K562 (cell line): ENCODE results near the gene NDFIP2. TPM values are rescaled to one million over a fixed set of nuclear protein-coding genes. Genes with fewer than 3 reads are reported as not detected.
A peak's percentile ranks its signal among the peaks of the same experiment; 100 is the strongest.

Experiments
- ATAC-seq: fragments of 200-7000 bp; cut with Tn5 transposase; 3 replicates; pipeline ENCODE4 v1.9.1; 2020; ENCODE audit warnings: moderate library complexity
- BruUV-seq: library from RNA; stranded (reverse); fragments of 400-500 nt; replicated peaks from 2 replicates; lab custom pipeline; 2021; lab: Mats Ljungman, UMichigan
- CTCF ChIA-PET: fragments of 300-600 bp; formaldehyde crosslinking; extraction: SDS; loops from one replicate; lab custom pipeline; 2021; ENCODE audit warnings: low intra/inter-chr PET ratio; lab: Yijun Ruan, JAX
- POLR2A ChIA-PET: fragments of 300-600, 350-650 bp; sonication (Branson Sonifier 250); formaldehyde crosslinking; extraction: SDS; loops from one replicate; lab custom pipeline; 2021; ENCODE audit warnings: antibody characterized with exemption, inconsistent platforms; lab: Yijun Ruan, JAX
- DNase-seq, 4 experiments: peaks; one replicate each; pipeline versions ENCODE4 v3.0.0 to v3.0.0-alpha.2; 2011 to 2018; ENCODE audit warnings: low spot score in 3 of 4, mixed read lengths in 3 of 4; ENCODE audit errors: extremely low read depth in 1 of 4
- FAIRE-seq: peaks from 2 replicates; lab custom pipeline; 2011; peaks lifted over from hg19 to GRCh38; lab: Jason Lieb, UNC
- H2AFZ ChIP-seq: 2 replicates; pipeline ENCODE4 v1.6.0; 2011; ENCODE audit warnings: low read depth, low read length, control low read depth, inconsistent platforms
- H3K27ac ChIP-seq: fragments of 200-600 bp; 3 replicates; pipeline ENCODE4 v1.8.0; 2011; ENCODE audit warnings: low read depth, mild to moderate bottlenecking, control low read depth, inconsistent platforms, low read length, moderate library complexity, mixed read lengths; ENCODE audit errors: extremely low read depth
- H3K27me3 ChIP-seq, 2 experiments: fragments of 300-600 bp in 1 of 2; 2 replicates in 1 of 2; 3 replicates in 1 of 2; pipeline versions ENCODE4 v1.6.0 to v1.8.0; 2011; ENCODE audit warnings: inconsistent platforms in 2 of 2, low read length in 2 of 2, mild to moderate bottlenecking in 1 of 2, mixed read lengths in 1 of 2, moderate library complexity in 1 of 2; ENCODE audit not compliant: control insufficient read depth in 2 of 2, insufficient read depth in 2 of 2
- H3K36me3 ChIP-seq: fragments of 300-600 bp; 3 replicates; pipeline ENCODE4 v1.8.0; 2011; ENCODE audit warnings: mild to moderate bottlenecking, low read length, inconsistent platforms; ENCODE audit not compliant: control insufficient read depth, insufficient read depth
- H3K4me1 ChIP-seq, 2 experiments: fragments of 200-600 bp in 1 of 2; replicated peaks in 1 of 2; 2 replicates in 1 of 2; 3 replicates in 1 of 2; pipeline versions ENCODE4 v1.5.1 to v1.8.0; 2011; ENCODE audit warnings: inconsistent platforms in 2 of 2, low read length in 2 of 2, mild to moderate bottlenecking in 1 of 2, mixed read lengths in 1 of 2, moderate library complexity in 1 of 2; ENCODE audit not compliant: control insufficient read depth in 2 of 2, insufficient read depth in 2 of 2
- H3K4me2 ChIP-seq: 2 replicates; pipeline ENCODE4 v1.6.1; 2011; ENCODE audit warnings: low read length, control low read depth, inconsistent platforms, mixed read lengths; ENCODE audit not compliant: insufficient read depth
- H3K4me3 ChIP-seq: fragments of 200-600 bp; sonication (generic), shearing (Covaris generic); 2 replicates; pipeline ENCODE4 v1.5.1; 2016; ENCODE audit warnings: control low read depth, inconsistent platforms
- H3K79me2 ChIP-seq: fragments of 200-600 bp; 3 replicates; pipeline ENCODE4 v1.8.0; 2011; ENCODE audit warnings: low read length, inconsistent platforms; ENCODE audit not compliant: control insufficient read depth, insufficient read depth
- H3K9ac ChIP-seq, 2 experiments: 2 replicates each; pipeline versions ENCODE4 v1.6.0 to v1.6.1; 2011; ENCODE audit warnings: low read depth in 2 of 2, low read length in 2 of 2, control low read depth in 1 of 2, inconsistent platforms in 1 of 2, mild to moderate bottlenecking in 1 of 2, mixed read lengths in 1 of 2; ENCODE audit not compliant: insufficient read depth in 1 of 2
- H3K9me1 ChIP-seq: one replicate; pipeline ENCODE4 v1.6.0; 2011; ENCODE audit warnings: inconsistent platforms, mild to moderate bottlenecking, low read length, moderate library complexity; ENCODE audit not compliant: control insufficient read depth, insufficient read depth
- H3K9me3 ChIP-seq: replicated peaks from 2 replicates; pipeline ENCODE4 v1.5.1; 2011; ENCODE audit warnings: low read depth, low read length, inconsistent platforms; ENCODE audit not compliant: control insufficient read depth, insufficient read depth
- H4K20me1 ChIP-seq: replicated peaks from 2 replicates; pipeline ENCODE4 v1.6.1; 2011; ENCODE audit warnings: low read length, inconsistent platforms, mixed read lengths; ENCODE audit not compliant: control insufficient read depth, insufficient read depth
- FOSL1 ChIP-seq: fragments of 200-800 bp; sonication (Bioruptor generic); conservative IDR thresholded peaks from 2 replicates; pipeline ENCODE4 v1.6.1; 2016; ENCODE audit warnings: missing genetic modification characterization, missing compliant biosample characterization
- PURB ChIP-seq: sonication (generic); formaldehyde crosslinking; IDR thresholded peaks from 2 replicates; pipeline ENCODE4 v1.9.0; 2021; ENCODE audit warnings: low read depth, mild to moderate bottlenecking, missing genetic modification reagents
- SOX6 ChIP-seq: fragments of 450-650 bp; IDR thresholded peaks from 2 replicates; pipeline ENCODE4 v1.6.1; 2014; ENCODE audit warnings: mild to moderate bottlenecking
- THRAP3 ChIP-seq: fragments of 450-650 bp; IDR thresholded peaks from 2 replicates; pipeline ENCODE4 v1.6.1; 2016; ENCODE audit warnings: mild to moderate bottlenecking, inconsistent platforms, borderline replicate concordance
- ZFP36 ChIP-seq: fragments of 150-350 bp; IDR thresholded peaks from 2 replicates; pipeline ENCODE4 v1.6.1; 2018; ENCODE audit warnings: low read length, low read depth; ENCODE audit not compliant: partially characterized antibody
- WGBS: fragments of 100-300 bp; shearing (Covaris generic); methylation state at CpG from one replicate; pipeline ENCODE4 v1.1.6; 2016; ENCODE audit warnings: low coverage, mixed read lengths; ENCODE audit not compliant: insufficient coverage; ENCODE audit errors: missing lambda C conversion rate; 5-methylcytosine and 5-hydroxymethylcytosine counted together
- in situ Hi-C: fragments of 300-500 bp; cut with MboI; formaldehyde crosslinking; loops from 4 replicates; pipeline ENCODE4 v1.15.0; 2018; ENCODE audit warnings: inconsistent platforms, mixed read lengths
- intact Hi-C: fragments of 100-400 bp; cut with micrococcal nuclease; formaldehyde crosslinking; loops from 2 replicates; pipeline ENCODE4 v1.14.2; 2022
- polyA plus RNA-seq, 8 experiments: library from polyadenylated mRNA; depleted of rRNA in 4 of 8; stranded (reverse) in 5 of 8; unstranded in 3 of 8; fragments of >200 nt; fragmentation: Nextera tagmentation in 2 of 8; fragmentation: Illumina TruSeq in 1 of 8; extraction: Ambion mirVana in 2 of 8; extraction: Trizol in 1 of 8; gene quantifications; 2 replicates each; pipeline versions ENCODE4 v1.2.1 to v1.2.3, GENCODE V29; 2011 to 2014; ENCODE audit warnings: inconsistent platforms in 1 of 8, missing spikeins in 1 of 8
- total RNA-seq, 7 experiments: library from RNA; depleted of rRNA in 6 of 7; stranded (reverse); fragments of >200 nt in 6 of 7; fragmentation: Illumina TruSeq in 2 of 7; extraction: Trizol in 2 of 7; gene quantifications; 2 replicates each; pipeline versions ENCODE4 v1.2.1 to v1.2.3, GENCODE V29; 2011 to 2021; ENCODE audit warnings: low replicate concordance in 1 of 7
- TF ChIP-seq, protein P1 (sequence below): fragments of 450-650 bp; IDR thresholded peaks from 2 replicates; pipeline ENCODE4 v1.6.1; 2016; ENCODE audit warnings: borderline replicate concordance
- TF ChIP-seq, protein P2 (sequence below): IDR thresholded peaks from 2 replicates; pipeline ENCODE4 v1.6.1; 2016; ENCODE audit warnings: missing genetic modification characterization, missing compliant biosample characterization
- TF ChIP-seq, protein P3 (sequence below): fragments of 250-450 bp; sonication (Bioruptor Pico); IDR thresholded peaks from 2 replicates; pipeline ENCODE4 v1.5.0; 2021; ENCODE audit warnings: mild to moderate bottlenecking, moderate library complexity
- TF ChIP-seq, protein P4 (sequence below): fragments of 250-450 bp; sonication (Bioruptor Pico); IDR thresholded peaks from 2 replicates; pipeline ENCODE4 v1.4.0; 2020; ENCODE audit warnings: mild to moderate bottlenecking, moderate library complexity

The NDFIP2 gene
- total and polyA plus RNA-seq, 9 of the 15 experiments (the other 6 are each of a cell fraction or from before 2014, with no cell fraction given), result 13.4 to 54.4 (median 27.8) TPM

DNA sequence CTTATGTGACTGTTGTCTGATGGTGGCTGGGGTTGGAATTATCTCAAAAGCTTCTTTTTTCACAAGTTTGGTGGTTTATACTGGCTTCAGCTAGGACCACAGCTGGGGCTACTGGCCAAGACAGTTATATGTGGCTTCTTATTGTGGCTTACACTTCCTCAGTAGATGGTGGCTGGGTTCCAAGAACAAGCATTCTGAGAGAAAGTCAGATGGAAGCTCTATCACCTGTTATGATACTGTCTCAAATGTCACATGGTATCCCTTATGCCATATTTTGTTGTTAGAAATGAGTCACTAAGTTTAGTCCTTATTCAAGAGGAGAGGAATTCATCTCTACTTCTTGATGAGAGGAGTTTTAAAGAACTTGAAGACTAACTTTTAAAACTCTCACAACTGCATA, 41.6 kb downstream of the NDFIP2 start (continued):
- TF ChIP-seq, protein P1, sequence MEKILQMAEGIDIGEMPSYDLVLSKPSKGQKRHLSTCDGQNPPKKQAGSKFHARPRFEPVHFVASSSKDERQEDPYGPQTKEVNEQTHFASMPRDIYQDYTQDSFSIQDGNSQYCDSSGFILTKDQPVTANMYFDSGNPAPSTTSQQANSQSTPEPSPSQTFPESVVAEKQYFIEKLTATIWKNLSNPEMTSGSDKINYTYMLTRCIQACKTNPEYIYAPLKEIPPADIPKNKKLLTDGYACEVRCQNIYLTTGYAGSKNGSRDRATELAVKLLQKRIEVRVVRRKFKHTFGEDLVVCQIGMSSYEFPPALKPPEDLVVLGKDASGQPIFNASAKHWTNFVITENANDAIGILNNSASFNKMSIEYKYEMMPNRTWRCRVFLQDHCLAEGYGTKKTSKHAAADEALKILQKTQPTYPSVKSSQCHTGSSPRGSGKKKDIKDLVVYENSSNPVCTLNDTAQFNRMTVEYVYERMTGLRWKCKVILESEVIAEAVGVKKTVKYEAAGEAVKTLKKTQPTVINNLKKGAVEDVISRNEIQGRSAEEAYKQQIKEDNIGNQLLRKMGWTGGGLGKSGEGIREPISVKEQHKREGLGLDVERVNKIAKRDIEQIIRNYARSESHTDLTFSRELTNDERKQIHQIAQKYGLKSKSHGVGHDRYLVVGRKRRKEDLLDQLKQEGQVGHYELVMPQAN, result no peak
- TF ChIP-seq FOSL1 (tag), result peak; percentile 69

DNA sequence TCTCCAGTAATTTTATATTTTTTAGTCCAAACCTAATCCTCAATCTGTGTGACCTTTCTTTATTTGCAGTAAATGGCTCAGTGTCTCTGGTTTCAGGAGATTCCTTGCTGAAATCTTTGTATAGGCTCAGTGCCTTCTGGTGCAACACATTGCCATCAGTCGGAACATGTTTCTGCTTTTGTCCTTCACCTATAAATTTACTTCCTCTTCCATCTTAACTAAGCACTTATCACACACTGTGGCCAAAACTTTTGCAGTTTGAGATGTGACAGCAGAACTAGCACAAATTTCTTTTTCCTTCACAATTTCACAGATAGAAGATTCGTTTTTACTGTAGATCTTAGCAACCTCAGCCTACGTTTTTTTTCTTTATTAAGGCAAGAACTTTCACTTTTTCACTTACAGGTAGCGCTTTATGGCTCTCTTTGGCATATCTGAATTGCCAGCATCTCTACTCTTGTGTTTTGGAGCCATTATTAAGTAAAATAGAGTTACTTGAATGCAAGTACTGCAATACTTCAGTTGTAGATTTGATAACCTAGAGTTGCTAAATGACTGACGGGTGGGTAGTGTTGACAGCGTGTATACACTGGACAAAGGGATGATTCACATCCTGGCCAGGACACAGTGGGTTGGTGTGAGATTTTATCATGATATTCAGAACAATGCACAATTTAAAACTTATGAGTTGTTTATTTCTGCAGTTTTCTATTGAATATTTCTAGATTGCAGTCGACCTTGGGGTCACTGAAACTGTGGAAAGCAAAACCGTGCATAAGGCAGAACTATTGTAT, 44.3 kb downstream of the NDFIP2 start:
- Histone ChIP-seq H3K27ac (no peak overlapping the region), H3K4me2 (no peak overlapping the region), H3K9me3 (no peaks in the 10 kb centered on the region), H3K79me2 (no peaks in the 10 kb centered on the region), H3K9ac (no peak overlapping the region), H3K27me3 (no peaks in the 10 kb centered on the region), H2AFZ (no peak overlapping the region), H3K4me1 (peaks cover 0 to 12% of the 10 kb centered on the region in 2 experiments; a peak in 2 of 5 replicates), H4K20me1 (no peaks in the 10 kb centered on the region), H3K4me3 (no peak overlapping the region), H3K36me3 (peaks cover 20% of the 10 kb centered on the region; the same call in 2 of the 3 replicates), H3K9me1 (no peaks in the 10 kb centered on the region)
- POLR2A ChIA-PET, result interaction anchor here (0.6 to 0.9 kb wide), 2 partner anchors 9 to 21 kb away, joined by 3 to 4 read pairs; no protein-coding TSS in a partner anchor
- BruUV-seq, result no TSS peak
- WGBS, result 38% methylated on average over 8 of the region's 8 CpGs
- in situ Hi-C loops, result loop anchor here (10.0 kb wide), 1 partner anchor 1400 kb away; no protein-coding TSS in a partner anchor
- ATAC-seq (peak; percentile 51; the same call in 1 of the 3 replicates), DNase-seq (peak in 1 of 4 experiments; percentile 14), FAIRE-seq (no peak)
- intact Hi-C loops, result loop anchor here (5.0 kb wide), 1 partner anchor 43 kb away; the partner anchor contains the start of gene NDFIP2
- CTCF ChIA-PET, result no interaction called here
- no peak for TF ChIP-seq PURB
- TF ChIP-seq ZFP36, result no peak
- TF ChIP-seq, protein P2, sequence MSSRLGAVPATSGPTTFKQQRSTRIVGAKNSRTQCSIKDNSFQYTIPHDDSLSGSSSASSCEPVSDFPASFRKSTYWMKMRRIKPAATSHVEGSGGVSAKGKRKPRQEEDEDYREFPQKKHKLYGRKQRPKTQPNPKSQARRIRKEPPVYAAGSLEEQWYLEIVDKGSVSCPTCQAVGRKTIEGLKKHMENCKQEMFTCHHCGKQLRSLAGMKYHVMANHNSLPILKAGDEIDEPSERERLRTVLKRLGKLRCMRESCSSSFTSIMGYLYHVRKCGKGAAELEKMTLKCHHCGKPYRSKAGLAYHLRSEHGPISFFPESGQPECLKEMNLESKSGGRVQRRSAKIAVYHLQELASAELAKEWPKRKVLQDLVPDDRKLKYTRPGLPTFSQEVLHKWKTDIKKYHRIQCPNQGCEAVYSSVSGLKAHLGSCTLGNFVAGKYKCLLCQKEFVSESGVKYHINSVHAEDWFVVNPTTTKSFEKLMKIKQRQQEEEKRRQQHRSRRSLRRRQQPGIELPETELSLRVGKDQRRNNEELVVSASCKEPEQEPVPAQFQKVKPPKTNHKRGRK (tag), result no peak
- TF ChIP-seq, protein P3, sequence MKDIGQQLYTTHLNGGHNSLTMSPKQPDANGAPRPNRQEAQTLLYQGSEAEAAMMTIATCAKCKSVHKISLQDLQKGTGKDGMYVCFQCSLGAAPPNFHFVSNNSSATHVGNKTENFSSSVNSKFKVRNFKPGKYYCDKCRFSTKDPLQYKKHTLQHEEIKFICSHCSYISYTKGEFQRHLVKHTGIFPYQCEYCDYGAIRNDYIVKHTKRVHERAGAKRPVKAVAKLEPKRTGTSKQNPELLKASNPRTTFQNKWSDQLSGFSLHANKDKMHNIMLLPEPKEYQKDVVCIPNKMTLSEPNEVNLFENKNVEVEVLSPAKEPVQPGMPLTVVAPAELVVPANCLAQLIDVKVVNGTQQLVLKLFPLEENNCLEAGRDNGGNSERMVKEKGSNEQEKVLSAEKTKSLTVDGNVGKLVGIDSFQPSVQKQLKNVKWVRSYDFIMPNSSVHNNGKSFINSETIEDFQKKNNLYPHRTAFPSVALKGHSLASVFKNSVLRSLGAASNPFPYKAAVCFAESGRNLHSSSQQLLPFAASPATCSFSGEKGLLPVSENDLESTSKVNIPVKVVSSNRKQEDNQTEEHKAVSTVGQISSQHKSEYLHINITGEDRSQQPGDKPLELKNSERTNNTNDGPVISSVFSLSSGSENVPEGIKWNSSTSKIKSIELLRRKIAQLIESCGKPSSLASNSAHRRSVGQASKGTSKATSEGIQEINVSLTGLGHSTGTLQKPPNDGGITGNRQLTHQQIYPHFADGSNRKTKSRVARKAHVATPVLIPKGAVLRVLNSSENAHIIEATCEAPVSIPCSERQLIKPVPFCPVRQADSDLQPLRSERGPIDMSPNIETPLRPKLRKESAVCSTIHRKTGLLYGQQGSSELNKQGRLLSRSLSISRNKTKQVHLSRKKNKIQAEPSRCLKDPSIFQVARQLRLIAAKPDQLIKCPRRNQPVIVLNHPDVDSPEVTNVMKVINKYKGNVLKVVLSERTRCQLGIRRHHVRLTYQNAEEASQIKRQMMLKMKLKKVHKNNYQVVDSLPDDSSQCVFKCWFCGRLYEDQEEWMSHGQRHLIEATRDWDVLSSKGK (CRISPR knock-in tag), result no peak
- TF ChIP-seq SOX6, result peak; percentile 87
- TF ChIP-seq THRAP3, result no peak
- TF ChIP-seq, protein P4, sequence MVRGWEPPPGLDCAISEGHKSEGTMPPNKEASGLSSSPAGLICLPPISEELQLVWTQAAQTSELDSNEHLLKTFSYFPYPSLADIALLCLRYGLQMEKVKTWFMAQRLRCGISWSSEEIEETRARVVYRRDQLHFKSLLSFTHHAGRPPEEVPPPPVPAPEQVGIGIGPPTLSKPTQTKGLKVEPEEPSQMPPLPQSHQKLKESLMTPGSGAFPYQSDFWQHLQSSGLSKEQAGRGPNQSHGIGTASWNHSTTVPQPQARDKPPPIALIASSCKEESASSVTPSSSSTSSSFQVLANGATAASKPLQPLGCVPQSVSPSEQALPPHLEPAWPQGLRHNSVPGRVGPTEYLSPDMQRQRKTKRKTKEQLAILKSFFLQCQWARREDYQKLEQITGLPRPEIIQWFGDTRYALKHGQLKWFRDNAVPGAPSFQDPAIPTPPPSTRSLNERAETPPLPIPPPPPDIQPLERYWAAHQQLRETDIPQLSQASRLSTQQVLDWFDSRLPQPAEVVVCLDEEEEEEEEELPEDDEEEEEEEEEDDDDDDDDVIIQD (CRISPR knock-in tag), result no peak
